WTC11 (cell line): ENCODE measurements around the gene DLX2. TPM values are rescaled to one million over a fixed set of nuclear protein-coding genes. Genes with fewer than 3 reads are reported as not detected.
A peak's percentile ranks its signal among the peaks of the same experiment; 100 is the strongest.

Experiments
- ATAC-seq: fragments of 200-7000 bp; cut with Tn5 transposase; 2 replicates; pipeline ENCODE4 v1.10.0; 2021; ENCODE audit warnings: mild to moderate bottlenecking, moderate library complexity
- CTCF ChIA-PET: fragments of 300-600 bp; sonication (Branson Sonifier 250); formaldehyde crosslinking; loops from one replicate; lab custom pipeline; 2021; ENCODE audit warnings: antibody characterized with exemption; lab: Charles Lee
- POLR2A ChIA-PET: fragments of 350-600 bp; sonication (Branson Sonifier 250); formaldehyde crosslinking; loops from one replicate; lab custom pipeline; 2021; ENCODE audit warnings: antibody characterized with exemption; lab: Charles Lee
- DNase-seq: peaks from one replicate; pipeline ENCODE4 v3.0.0; 2021; ENCODE audit warnings: low spot score
- H3K27ac Mint-ChIP-seq: 2 replicates; pipeline ENCODE4 v1.8.0; 2021; ENCODE audit warnings: mixed read lengths
- H3K27me3 Mint-ChIP-seq: 2 replicates; pipeline ENCODE4 v1.8.0; 2021; ENCODE audit warnings: low read depth, mild to moderate bottlenecking, moderate library complexity, mixed read lengths
- H3K36me3 Mint-ChIP-seq: 2 replicates; pipeline ENCODE4 v1.8.0; 2021; ENCODE audit warnings: mixed read lengths
- H3K4me1 Mint-ChIP-seq: 2 replicates; pipeline ENCODE4 v1.8.0; 2022; ENCODE audit warnings: mixed read lengths
- H3K4me3 Mint-ChIP-seq: 2 replicates; pipeline ENCODE4 v1.8.0; 2021; ENCODE audit warnings: mild to moderate bottlenecking, moderate library complexity, mixed read lengths
- H3K9me3 Mint-ChIP-seq: 2 replicates; pipeline ENCODE4 v1.8.0; 2021; ENCODE audit warnings: mixed read lengths
- CREM ChIP-seq: sonication (generic); formaldehyde crosslinking; IDR thresholded peaks from 2 replicates; pipeline ENCODE4 v1.8.1; 2022; ENCODE audit warnings: mild to moderate bottlenecking, missing genetic modification reagents, moderate library complexity
- ERG ChIP-seq: fragments of 250-450 bp; sonication (Bioruptor Pico); IDR thresholded peaks from 2 replicates; pipeline ENCODE4 v1.8.0; 2021; ENCODE audit warnings: mild to moderate bottlenecking
- FOXK1 ChIP-seq: sonication (generic); formaldehyde crosslinking; IDR thresholded peaks from 2 replicates; pipeline ENCODE4 v1.8.0; 2022; ENCODE audit warnings: mild to moderate bottlenecking, moderate library complexity, missing genetic modification reagents
- IRF2 ChIP-seq: sonication (generic); formaldehyde crosslinking; IDR thresholded peaks from 2 replicates; pipeline ENCODE4 v1.8.0; 2022; ENCODE audit warnings: low read depth, missing genetic modification reagents, borderline replicate concordance
- NR1H2 ChIP-seq: sonication (generic); formaldehyde crosslinking; IDR thresholded peaks from 2 replicates; pipeline ENCODE4 v1.9.0; 2021; ENCODE audit warnings: mild to moderate bottlenecking, moderate library complexity, missing genetic modification reagents
- OVOL2 ChIP-seq: fragments of 250-450 bp; sonication (Bioruptor Pico); IDR thresholded peaks from 2 replicates; pipeline ENCODE4 v1.9.0; 2021; ENCODE audit warnings: mild to moderate bottlenecking, borderline replicate concordance
- PRRX2 ChIP-seq: fragments of 250-450 bp; sonication (Bioruptor Pico); IDR thresholded peaks from 2 replicates; pipeline ENCODE4 v1.8.0; 2021; ENCODE audit warnings: mild to moderate bottlenecking
- RORB ChIP-seq: fragments of 250-450 bp; sonication (Bioruptor Pico); IDR thresholded peaks from 2 replicates; pipeline ENCODE4 v1.9.0; 2021; ENCODE audit warnings: mild to moderate bottlenecking
- STAT6 ChIP-seq: sonication (generic); formaldehyde crosslinking; conservative IDR thresholded peaks from 2 replicates; pipeline ENCODE4 v1.8.1; 2023; ENCODE audit warnings: mild to moderate bottlenecking, low read depth, missing genetic modification reagents, moderate library complexity
- TCF7 ChIP-seq: sonication (generic); formaldehyde crosslinking; IDR thresholded peaks from 2 replicates; pipeline ENCODE4 v1.8.0; 2022; ENCODE audit warnings: mild to moderate bottlenecking, low read depth, missing genetic modification reagents, moderate library complexity
- TEAD1 ChIP-seq: sonication (generic); formaldehyde crosslinking; IDR thresholded peaks from 2 replicates; pipeline ENCODE4 v1.8.0; 2022; ENCODE audit warnings: mild to moderate bottlenecking, missing genetic modification reagents
- ZBTB21 ChIP-seq: sonication (generic); formaldehyde crosslinking; IDR thresholded peaks from 2 replicates; pipeline ENCODE4 v1.8.1; 2023; ENCODE audit warnings: mild to moderate bottlenecking, missing genetic modification reagents, borderline replicate concordance
- ZNF138 ChIP-seq: sonication (generic); formaldehyde crosslinking; conservative IDR thresholded peaks from 2 replicates; pipeline ENCODE4 v1.8.1; 2022; ENCODE audit warnings: mild to moderate bottlenecking, moderate library complexity, missing genetic modification reagents
- ZNF219 ChIP-seq: sonication (generic); formaldehyde crosslinking; IDR thresholded peaks from 2 replicates; pipeline ENCODE4 v1.8.0; 2023; ENCODE audit warnings: missing genetic modification reagents, mild to moderate bottlenecking, borderline replicate concordance
- ZNF423 ChIP-seq: fragments of 250-450 bp; sonication (Bioruptor Pico); IDR thresholded peaks from 2 replicates; pipeline ENCODE4 v2.1.2; 2022; ENCODE audit warnings: mild to moderate bottlenecking, moderate library complexity
- ZNF671 ChIP-seq: fragments of 250-450 bp; sonication (Bioruptor Pico); IDR thresholded peaks from 2 replicates; pipeline ENCODE4 v1.8.0; 2021; ENCODE audit warnings: mild to moderate bottlenecking
- total RNA-seq: library from RNA; stranded (reverse); gene quantifications from 3 replicates; pipeline ENCODE4 v1.2.3, GENCODE V29; 2021
- TF ChIP-seq, protein P1 (sequence below): sonication (generic); formaldehyde crosslinking; IDR thresholded peaks from 2 replicates; pipeline ENCODE4 v1.8.1; 2022; ENCODE audit warnings: low read depth, mild to moderate bottlenecking, moderate library complexity, missing genetic modification reagents, borderline replicate concordance
- TF ChIP-seq, protein P2 (sequence below): sonication (generic); formaldehyde crosslinking; IDR thresholded peaks from 2 replicates; pipeline ENCODE4 v1.8.0; 2023; ENCODE audit warnings: missing genetic modification reagents, mild to moderate bottlenecking, borderline replicate concordance

The DLX2 gene
- total RNA-seq, 1 experiment from 2014 or later = 0.28 TPM

- no peak overlapping the region for H3K27ac Mint-ChIP-seq
- DNase-seq = peak; percentile 44
- ChIA-PET POLR2A (interaction anchor here (2.5 kb wide), 1 partner anchor 10 kb away, joined by 13 read pairs; the partner anchor contains the start of gene DLX1), CTCF (interaction anchor here (0.9 to 5.1 kb wide), 6 partner anchors 7 to 391 kb away, joined by 3 to 47 read pairs (median 18); partner anchors contain the start of gene DLX1)
- ATAC-seq = peak; percentile 2
- H3K36me3 Mint-ChIP-seq = no peaks in the 10 kb centered on the region
- H3K4me1 Mint-ChIP-seq = peaks cover 61% of the 10 kb centered on the region
- H3K9me3 Mint-ChIP-seq = no peaks in the 10 kb centered on the region
- H3K4me3 Mint-ChIP-seq = peak overlapping the region; percentile 72
- no peak for TF ChIP-seq RORB (CRISPR knock-in tag)
- TF ChIP-seq TCF7 (CRISPR knock-in tag) = no peak
- TF ChIP-seq IRF2 (CRISPR knock-in tag) = no peak
- no peak for TF ChIP-seq OVOL2 (CRISPR knock-in tag)
- TF ChIP-seq, protein P1, sequence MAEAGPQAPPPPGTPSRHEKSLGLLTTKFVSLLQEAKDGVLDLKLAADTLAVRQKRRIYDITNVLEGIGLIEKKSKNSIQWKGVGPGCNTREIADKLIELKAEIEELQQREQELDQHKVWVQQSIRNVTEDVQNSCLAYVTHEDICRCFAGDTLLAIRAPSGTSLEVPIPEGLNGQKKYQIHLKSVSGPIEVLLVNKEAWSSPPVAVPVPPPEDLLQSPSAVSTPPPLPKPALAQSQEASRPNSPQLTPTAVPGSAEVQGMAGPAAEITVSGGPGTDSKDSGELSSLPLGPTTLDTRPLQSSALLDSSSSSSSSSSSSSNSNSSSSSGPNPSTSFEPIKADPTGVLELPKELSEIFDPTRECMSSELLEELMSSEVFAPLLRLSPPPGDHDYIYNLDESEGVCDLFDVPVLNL = no peak
- TF ChIP-seq ZBTB21 (CRISPR knock-in tag) = no peak
- TF ChIP-seq FOXK1 (CRISPR knock-in tag) = no peak
- peaks cover 100% of the 10 kb centered on the region for H3K27me3 Mint-ChIP-seq
Measured at GRCh38 chr2:172094294-172095145, 8.2 kb downstream of the DLX2 start.

- POLR2A ChIA-PET = interaction anchor here (0.6 kb wide), 1 partner anchor 12 kb away, joined by 6 read pairs; no protein-coding TSS in a partner anchor
- Mint-ChIP-seq H3K4me3 (peak overlapping the region; percentile 53), H3K36me3 (no peaks in the 10 kb centered on the region), H3K9me3 (no peaks in the 10 kb centered on the region), H3K27ac (no peak overlapping the region)
- no peak for ATAC-seq
- no peak for TF ChIP-seq ZNF138 (CRISPR knock-in tag)
- TF ChIP-seq ZNF219 (CRISPR knock-in tag) = no peak
- no peak for TF ChIP-seq ERG (CRISPR knock-in tag)
- TF ChIP-seq ZNF423 = no peak
- TF ChIP-seq CREM (CRISPR knock-in tag) = no peak
- TF ChIP-seq, protein P2, sequence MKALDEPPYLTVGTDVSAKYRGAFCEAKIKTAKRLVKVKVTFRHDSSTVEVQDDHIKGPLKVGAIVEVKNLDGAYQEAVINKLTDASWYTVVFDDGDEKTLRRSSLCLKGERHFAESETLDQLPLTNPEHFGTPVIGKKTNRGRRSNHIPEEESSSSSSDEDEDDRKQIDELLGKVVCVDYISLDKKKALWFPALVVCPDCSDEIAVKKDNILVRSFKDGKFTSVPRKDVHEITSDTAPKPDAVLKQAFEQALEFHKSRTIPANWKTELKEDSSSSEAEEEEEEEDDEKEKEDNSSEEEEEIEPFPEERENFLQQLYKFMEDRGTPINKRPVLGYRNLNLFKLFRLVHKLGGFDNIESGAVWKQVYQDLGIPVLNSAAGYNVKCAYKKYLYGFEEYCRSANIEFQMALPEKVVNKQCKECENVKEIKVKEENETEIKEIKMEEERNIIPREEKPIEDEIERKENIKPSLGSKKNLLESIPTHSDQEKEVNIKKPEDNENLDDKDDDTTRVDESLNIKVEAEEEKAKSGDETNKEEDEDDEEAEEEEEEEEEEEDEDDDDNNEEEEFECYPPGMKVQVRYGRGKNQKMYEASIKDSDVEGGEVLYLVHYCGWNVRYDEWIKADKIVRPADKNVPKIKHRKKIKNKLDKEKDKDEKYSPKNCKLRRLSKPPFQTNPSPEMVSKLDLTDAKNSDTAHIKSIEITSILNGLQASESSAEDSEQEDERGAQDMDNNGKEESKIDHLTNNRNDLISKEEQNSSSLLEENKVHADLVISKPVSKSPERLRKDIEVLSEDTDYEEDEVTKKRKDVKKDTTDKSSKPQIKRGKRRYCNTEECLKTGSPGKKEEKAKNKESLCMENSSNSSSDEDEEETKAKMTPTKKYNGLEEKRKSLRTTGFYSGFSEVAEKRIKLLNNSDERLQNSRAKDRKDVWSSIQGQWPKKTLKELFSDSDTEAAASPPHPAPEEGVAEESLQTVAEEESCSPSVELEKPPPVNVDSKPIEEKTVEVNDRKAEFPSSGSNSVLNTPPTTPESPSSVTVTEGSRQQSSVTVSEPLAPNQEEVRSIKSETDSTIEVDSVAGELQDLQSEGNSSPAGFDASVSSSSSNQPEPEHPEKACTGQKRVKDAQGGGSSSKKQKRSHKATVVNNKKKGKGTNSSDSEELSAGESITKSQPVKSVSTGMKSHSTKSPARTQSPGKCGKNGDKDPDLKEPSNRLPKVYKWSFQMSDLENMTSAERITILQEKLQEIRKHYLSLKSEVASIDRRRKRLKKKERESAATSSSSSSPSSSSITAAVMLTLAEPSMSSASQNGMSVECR (CRISPR knock-in tag) = no peak
- no peak for TF ChIP-seq STAT6 (CRISPR knock-in tag)
- TF ChIP-seq TEAD1 (CRISPR knock-in tag) = no peak
- TF ChIP-seq PRRX2 = no peak
- no peak for TF ChIP-seq ZNF671 (CRISPR knock-in tag)
- TF ChIP-seq NR1H2 = no peak
- TF ChIP-seq, all 79 proteins: peak for 0
- peaks cover 100% of the 10 kb centered on the region for H3K27me3 Mint-ChIP-seq
- no peak for DNase-seq
- CTCF ChIA-PET = interaction anchor here (0.6 to 5.1 kb wide), 4 partner anchors 8 to 13 kb away, joined by 3 to 47 read pairs (median 6); partner anchors contain the start of gene DLX2
- H3K4me1 Mint-ChIP-seq = peaks cover 61% of the 10 kb centered on the region
Measured at GRCh38 chr2:172093416-172094293, 9.0 kb downstream of the DLX2 start.
